Measurements from ENCODE around the gene DAGLA.

DAGLA gene

GRCh38 chr11:61736310-61736709 is 56.1 kb downstream of the DAGLA start:
- intact Hi-C loops (cut with DNase I): no loop called here
- DNase-seq: peak in 10 of 42 donors; percentile 27 to 73 (median 46)

- no peak for DNase-seq
These were observed 56.9 kb downstream of the DAGLA start for GRCh38 chr11:61737131-61737530.

GRCh38 chr11:61737636-61738386 is 57.6 kb downstream of the DAGLA start:
- no peak for DNase-seq
- intact Hi-C loops (cut with DNase I): no loop called here

More at GRCh38 chr11:61737131-61737530, 56.9 kb downstream of the DAGLA start:
- intact Hi-C loops (cut with DNase I): no loop called here

GRCh38 chr11:61738776-61739175 is 58.6 kb downstream of the DAGLA start:
- DNase-seq: no peak
- intact Hi-C loops (cut with DNase I): no loop called here

- intact Hi-C loops (cut with DNase I): no loop called here
- DNase-seq: no peak
These were observed 59.2 kb downstream of the DAGLA start for GRCh38 chr11:61739413-61739812.

- intact Hi-C loops (cut with DNase I): no loop called here
- no peak for DNase-seq
These were observed 59.8 kb downstream of the DAGLA start for GRCh38 chr11:61739966-61740365.

- no peak for DNase-seq
- intact Hi-C loops (cut with DNase I): no loop called here
These were observed 62.2 kb downstream of the DAGLA start for GRCh38 chr11:61742391-61742790.

- no peak for DNase-seq
- intact Hi-C loops (cut with DNase I): no loop called here
These were observed 63.4 kb downstream of the DAGLA start for GRCh38 chr11:61743486-61744095.

- no peak for DNase-seq
These were observed 64.0 kb downstream of the DAGLA start for GRCh38 chr11:61744181-61744580.

GRCh38 chr11:61744609-61745156 is 64.5 kb downstream of the DAGLA start:
- intact Hi-C loops (cut with DNase I): loop anchor here (5.0 kb wide), 1 partner anchor 363 kb away; no protein-coding TSS in a partner anchor

More at GRCh38 chr11:61744181-61744580, 64.0 kb downstream of the DAGLA start:
- intact Hi-C loops (cut with DNase I): no loop called here

GRCh38 chr11:61745781-61746441 is 65.7 kb downstream of the DAGLA start:
- intact Hi-C loops (cut with DNase I): loop anchor here (5.0 kb wide), 1 partner anchor 361 kb away; no protein-coding TSS in a partner anchor
- DNase-seq: no peak

More at GRCh38 chr11:61744609-61745156, 64.5 kb downstream of the DAGLA start:
- DNase-seq: no peak

GRCh38 chr11:61746442-61747191 is 66.4 kb downstream of the DAGLA start:
- intact Hi-C loops (cut with DNase I): loop anchor here (5.0 kb wide), 1 partner anchor 361 kb away; no protein-coding TSS in a partner anchor
- DNase-seq: no peak

GRCh38 chr11:61747192-61747966 is 67.2 kb downstream of the DAGLA start:
- DNase-seq: peak; percentile 73 to 97 (median 90)
- intact Hi-C loops (cut with DNase I): loop anchor here (5.0 kb wide), 1 partner anchor 360 kb away; no protein-coding TSS in a partner anchor

GRCh38 chr11:61747967-61748285 is 67.7 kb downstream of the DAGLA start:
- intact Hi-C loops (cut with DNase I): loop anchor here (5.0 kb wide), 1 partner anchor 359 kb away; no protein-coding TSS in a partner anchor
- DNase-seq: no peak

GRCh38 chr11:61749591-61750217 is 69.5 kb downstream of the DAGLA start:
- intact Hi-C loops (cut with DNase I): loop anchor here (1.0 to 5.0 kb wide), 2 partner anchors 43 to 358 kb away; partner anchors contain the start of genes FEN1 and TMEM258
- DNase-seq: peak; percentile 81 to 98 (median 95)

- intact Hi-C loops (cut with DNase I): no loop called here
- DNase-seq: no peak
These were observed 70.6 kb downstream of the DAGLA start for GRCh38 chr11:61750631-61751273.

GRCh38 chr11:61751384-61751783 is 71.2 kb downstream of the DAGLA start:
- intact Hi-C loops (cut with DNase I): no loop called here
- no peak for DNase-seq

Measured in head of caudate nucleus (tissue), 42 donors.